KMS-11 (cell line): Measurements from ENCODE around the gene SLC9A5.

ENCODE experiments used
- H2AFZ ChIP-seq: fragments of 200-600 bp; sonication (generic); 2 replicates; pipeline ENCODE4 v1.6.1; 2016; ENCODE audit warnings: antibody characterized with exemption, mixed run types, low read depth
- H3K27ac ChIP-seq: fragments of 200-600 bp; sonication (generic); 2 replicates; pipeline ENCODE4 v1.6.1; 2016; ENCODE audit warnings: mild to moderate bottlenecking, mixed run types
- H3K27me3 ChIP-seq: fragments of 200-600 bp; sonication (generic); 2 replicates; pipeline ENCODE4 v1.6.1; 2017; ENCODE audit warnings: mild to moderate bottlenecking, low read depth, mixed run types, moderate library complexity; ENCODE audit not compliant: insufficient read depth
- H3K36me3 ChIP-seq: fragments of 200-600 bp; sonication (generic); 2 replicates; pipeline ENCODE4 v1.6.1; 2017; ENCODE audit warnings: mild to moderate bottlenecking, mixed run types; ENCODE audit not compliant: insufficient read depth
- H3K4me1 ChIP-seq: fragments of 200-600 bp; sonication (generic); 2 replicates; pipeline ENCODE4 v1.6.1; 2016; ENCODE audit warnings: mild to moderate bottlenecking, low read depth, mixed run types; ENCODE audit not compliant: poor library complexity, severe bottlenecking
- H3K4me2 ChIP-seq: fragments of 200-600 bp; sonication (generic); 2 replicates; pipeline ENCODE4 v1.7.0; 2016; ENCODE audit warnings: mild to moderate bottlenecking, mixed run types
- H3K4me3 ChIP-seq: fragments of 200-600 bp; sonication (generic); IDR thresholded peaks from 2 replicates; pipeline ENCODE4 v1.6.1; 2017; ENCODE audit warnings: low read depth, low read length, mixed read lengths; ENCODE audit not compliant: insufficient read depth
- H3K79me2 ChIP-seq: fragments of 200-600 bp; sonication (generic); 2 replicates; pipeline ENCODE4 v1.6.1; 2016; ENCODE audit warnings: low read depth, mixed run types; ENCODE audit not compliant: insufficient read depth
- H3K9ac ChIP-seq: fragments of 200-600 bp; sonication (generic); 2 replicates; pipeline ENCODE4 v1.6.1; 2016; ENCODE audit warnings: mild to moderate bottlenecking, mixed run types
- H4K20me1 ChIP-seq: fragments of 200-600 bp; sonication (generic); 2 replicates; pipeline ENCODE4 v1.6.1; 2016; ENCODE audit warnings: mild to moderate bottlenecking, mixed run types; ENCODE audit not compliant: insufficient read depth
- CTCF ChIP-seq: fragments of 200-600 bp; sonication (generic); conservative IDR thresholded peaks from 2 replicates; pipeline ENCODE4 v1.6.1; 2017; ENCODE audit warnings: low read depth, mild to moderate bottlenecking, antibody characterized with exemption, low read length, moderate library complexity, mixed read lengths

The SLC9A5 gene

GRCh38 chr16:67254801-67255552, 6.2 kb downstream of the SLC9A5 start:
- Histone ChIP-seq H3K27ac (no peak overlapping the region), H4K20me1 (no peaks in the 10 kb centered on the region), H3K79me2 (no peaks in the 10 kb centered on the region), H3K4me3 (no peak overlapping the region), H3K36me3 (no peaks in the 10 kb centered on the region), H3K9ac (no peak overlapping the region), H3K4me2 (no peak overlapping the region), H2AFZ (no peak overlapping the region), H3K4me1 (no peaks in the 10 kb centered on the region), H3K27me3 (peaks cover 14% of the 10 kb centered on the region)
- no peak for TF ChIP-seq CTCF

- Histone ChIP-seq H4K20me1 (no peaks in the 10 kb centered on the region), H3K36me3 (no peaks in the 10 kb centered on the region), H3K79me2 (no peaks in the 10 kb centered on the region), H2AFZ (no peak overlapping the region), H3K27me3 (peaks cover 7% of the 10 kb centered on the region; the same call in 1 of the 2 replicates), H3K4me3 (no peak overlapping the region), H3K4me2 (no peak overlapping the region), H3K9ac (no peak overlapping the region), H3K4me1 (peaks cover 4% of the 10 kb centered on the region), H3K27ac (no peak overlapping the region)
- no peak for TF ChIP-seq CTCF
Measured at GRCh38 chr16:67255553-67256221, 6.9 kb downstream of the SLC9A5 start.

- no peak overlapping the region for H3K9ac ChIP-seq
- no peaks in the 10 kb centered on the region for H4K20me1 ChIP-seq
- H2AFZ ChIP-seq, result no peak overlapping the region
- H3K27ac ChIP-seq, result no peak overlapping the region
- no peaks in the 10 kb centered on the region for H3K79me2 ChIP-seq
- H3K27me3 ChIP-seq, result 0 out of 2 replicates have a peak, but pooled peaks cover under 1% of the 10 kb centered on the region
- no peaks in the 10 kb centered on the region for H3K36me3 ChIP-seq
- peaks cover 12% of the 10 kb centered on the region for H3K4me1 ChIP-seq
- H3K4me2 ChIP-seq, result no peak overlapping the region
- TF ChIP-seq CTCF, result no peak
- H3K4me3 ChIP-seq, result no peak overlapping the region
Measured at GRCh38 chr16:67256701-67257230, 8.0 kb downstream of the SLC9A5 start.

- Histone ChIP-seq H3K9ac (no peak overlapping the region), H3K36me3 (no peaks in the 10 kb centered on the region), H2AFZ (no peak overlapping the region), H3K27me3 (no peaks in the 10 kb centered on the region), H4K20me1 (no peaks in the 10 kb centered on the region), H3K4me1 (peaks cover 12% of the 10 kb centered on the region), H3K4me2 (no peak overlapping the region), H3K27ac (no peak overlapping the region), H3K4me3 (no peak overlapping the region), H3K79me2 (no peaks in the 10 kb centered on the region)
- no peak for TF ChIP-seq CTCF
Measured at GRCh38 chr16:67257486-67258160, 8.8 kb downstream of the SLC9A5 start.
